Measurements from ENCODE around the gene SSR4.

DNA sequence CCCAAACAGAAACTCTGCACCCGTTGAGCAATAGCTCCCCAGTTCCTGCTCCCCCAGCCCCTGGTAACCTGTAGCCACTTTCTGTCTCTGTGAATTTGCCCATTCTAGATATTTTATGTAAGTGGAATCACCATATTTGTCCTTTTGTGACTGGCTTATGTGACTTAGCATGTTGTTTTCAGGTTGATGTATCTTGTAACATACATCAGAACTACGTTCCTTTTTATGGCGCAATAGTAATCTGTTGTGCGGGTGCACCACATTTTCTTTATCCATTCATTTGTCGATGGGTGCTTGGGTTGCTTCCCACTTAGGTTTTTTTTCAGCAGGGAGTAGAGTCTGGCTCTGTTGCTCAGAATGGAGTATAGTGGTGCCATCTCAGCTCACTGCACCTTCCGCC, 42.5 kb downstream of the SSR4 start:
- TF ChIP-seq RAD21 (IDR thresholded peaks at IDR 0.05; ENCODE audit: low read depth): no peak
- TF ChIP-seq, protein P1, sequence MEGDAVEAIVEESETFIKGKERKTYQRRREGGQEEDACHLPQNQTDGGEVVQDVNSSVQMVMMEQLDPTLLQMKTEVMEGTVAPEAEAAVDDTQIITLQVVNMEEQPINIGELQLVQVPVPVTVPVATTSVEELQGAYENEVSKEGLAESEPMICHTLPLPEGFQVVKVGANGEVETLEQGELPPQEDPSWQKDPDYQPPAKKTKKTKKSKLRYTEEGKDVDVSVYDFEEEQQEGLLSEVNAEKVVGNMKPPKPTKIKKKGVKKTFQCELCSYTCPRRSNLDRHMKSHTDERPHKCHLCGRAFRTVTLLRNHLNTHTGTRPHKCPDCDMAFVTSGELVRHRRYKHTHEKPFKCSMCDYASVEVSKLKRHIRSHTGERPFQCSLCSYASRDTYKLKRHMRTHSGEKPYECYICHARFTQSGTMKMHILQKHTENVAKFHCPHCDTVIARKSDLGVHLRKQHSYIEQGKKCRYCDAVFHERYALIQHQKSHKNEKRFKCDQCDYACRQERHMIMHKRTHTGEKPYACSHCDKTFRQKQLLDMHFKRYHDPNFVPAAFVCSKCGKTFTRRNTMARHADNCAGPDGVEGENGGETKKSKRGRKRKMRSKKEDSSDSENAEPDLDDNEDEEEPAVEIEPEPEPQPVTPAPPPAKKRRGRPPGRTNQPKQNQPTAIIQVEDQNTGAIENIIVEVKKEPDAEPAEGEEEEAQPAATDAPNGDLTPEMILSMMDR (IDR thresholded peaks at IDR 0.05 in 2 of 3, conservative IDR thresholded peaks at IDR 0.05 in 1 of 3; ENCODE audit: borderline replicate concordance in 1 of 3, insufficient read depth in 1 of 3, low read depth in 2 of 3, low read length in 2 of 3): no peak
- TF ChIP-seq EZH2 (IDR thresholded peaks at IDR 0.05): no peak
- TF ChIP-seq POLR2A (IDR thresholded peaks at IDR 0.05; ENCODE audit: borderline replicate concordance, extremely low read depth, insufficient read depth, insufficient read length): no peak
- TF ChIP-seq POLR2AphosphoS5 (IDR thresholded peaks at IDR 0.05; ENCODE audit: low read depth, low read length): no peak
- TF ChIP-seq ELF1 (IDR thresholded peaks at IDR 0.05; ENCODE audit: borderline replicate concordance, low read depth): no peak
- TF ChIP-seq, protein P2, sequence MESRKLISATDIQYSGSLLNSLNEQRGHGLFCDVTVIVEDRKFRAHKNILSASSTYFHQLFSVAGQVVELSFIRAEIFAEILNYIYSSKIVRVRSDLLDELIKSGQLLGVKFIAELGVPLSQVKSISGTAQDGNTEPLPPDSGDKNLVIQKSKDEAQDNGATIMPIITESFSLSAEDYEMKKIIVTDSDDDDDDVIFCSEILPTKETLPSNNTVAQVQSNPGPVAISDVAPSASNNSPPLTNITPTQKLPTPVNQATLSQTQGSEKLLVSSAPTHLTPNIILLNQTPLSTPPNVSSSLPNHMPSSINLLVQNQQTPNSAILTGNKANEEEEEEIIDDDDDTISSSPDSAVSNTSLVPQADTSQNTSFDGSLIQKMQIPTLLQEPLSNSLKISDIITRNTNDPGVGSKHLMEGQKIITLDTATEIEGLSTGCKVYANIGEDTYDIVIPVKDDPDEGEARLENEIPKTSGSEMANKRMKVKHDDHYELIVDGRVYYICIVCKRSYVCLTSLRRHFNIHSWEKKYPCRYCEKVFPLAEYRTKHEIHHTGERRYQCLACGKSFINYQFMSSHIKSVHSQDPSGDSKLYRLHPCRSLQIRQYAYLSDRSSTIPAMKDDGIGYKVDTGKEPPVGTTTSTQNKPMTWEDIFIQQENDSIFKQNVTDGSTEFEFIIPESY (IDR thresholded peaks at IDR 0.05; ENCODE audit: extremely low read depth, insufficient replicate concordance, low read length): no peak
- TF ChIP-seq CEBPB (IDR thresholded peaks at IDR 0.05; ENCODE audit: low read depth): no peak
- no peak for TF ChIP-seq TCF7L2 (IDR thresholded peaks at IDR 0.05; ENCODE audit: borderline replicate concordance, extremely low read depth, insufficient read depth, insufficient read length)
- no peak for TF ChIP-seq EZH2phosphoT487 (IDR thresholded peaks at IDR 0.05; ENCODE audit: borderline replicate concordance)
- TF ChIP-seq, protein P3, sequence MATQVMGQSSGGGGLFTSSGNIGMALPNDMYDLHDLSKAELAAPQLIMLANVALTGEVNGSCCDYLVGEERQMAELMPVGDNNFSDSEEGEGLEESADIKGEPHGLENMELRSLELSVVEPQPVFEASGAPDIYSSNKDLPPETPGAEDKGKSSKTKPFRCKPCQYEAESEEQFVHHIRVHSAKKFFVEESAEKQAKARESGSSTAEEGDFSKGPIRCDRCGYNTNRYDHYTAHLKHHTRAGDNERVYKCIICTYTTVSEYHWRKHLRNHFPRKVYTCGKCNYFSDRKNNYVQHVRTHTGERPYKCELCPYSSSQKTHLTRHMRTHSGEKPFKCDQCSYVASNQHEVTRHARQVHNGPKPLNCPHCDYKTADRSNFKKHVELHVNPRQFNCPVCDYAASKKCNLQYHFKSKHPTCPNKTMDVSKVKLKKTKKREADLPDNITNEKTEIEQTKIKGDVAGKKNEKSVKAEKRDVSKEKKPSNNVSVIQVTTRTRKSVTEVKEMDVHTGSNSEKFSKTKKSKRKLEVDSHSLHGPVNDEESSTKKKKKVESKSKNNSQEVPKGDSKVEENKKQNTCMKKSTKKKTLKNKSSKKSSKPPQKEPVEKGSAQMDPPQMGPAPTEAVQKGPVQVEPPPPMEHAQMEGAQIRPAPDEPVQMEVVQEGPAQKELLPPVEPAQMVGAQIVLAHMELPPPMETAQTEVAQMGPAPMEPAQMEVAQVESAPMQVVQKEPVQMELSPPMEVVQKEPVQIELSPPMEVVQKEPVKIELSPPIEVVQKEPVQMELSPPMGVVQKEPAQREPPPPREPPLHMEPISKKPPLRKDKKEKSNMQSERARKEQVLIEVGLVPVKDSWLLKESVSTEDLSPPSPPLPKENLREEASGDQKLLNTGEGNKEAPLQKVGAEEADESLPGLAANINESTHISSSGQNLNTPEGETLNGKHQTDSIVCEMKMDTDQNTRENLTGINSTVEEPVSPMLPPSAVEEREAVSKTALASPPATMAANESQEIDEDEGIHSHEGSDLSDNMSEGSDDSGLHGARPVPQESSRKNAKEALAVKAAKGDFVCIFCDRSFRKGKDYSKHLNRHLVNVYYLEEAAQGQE (IDR thresholded peaks at IDR 0.05; ENCODE audit: low read depth): no peak
- TF ChIP-seq, protein P4, sequence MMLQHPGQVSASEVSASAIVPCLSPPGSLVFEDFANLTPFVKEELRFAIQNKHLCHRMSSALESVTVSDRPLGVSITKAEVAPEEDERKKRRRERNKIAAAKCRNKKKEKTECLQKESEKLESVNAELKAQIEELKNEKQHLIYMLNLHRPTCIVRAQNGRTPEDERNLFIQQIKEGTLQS (IDR thresholded peaks at IDR 0.05): no peak
- TF ChIP-seq YY1 (IDR thresholded peaks at IDR 0.05; ENCODE audit: extremely low read depth, insufficient replicate concordance, low read depth, low read length): no peak
- TF ChIP-seq JUND (IDR thresholded peaks at IDR 0.05): no peak

All from HCT116 (cell line).